ENCODE data around the gene RNF4. TPM values are rescaled to one million over a fixed set of nuclear protein-coding genes. Genes with fewer than 3 reads are reported as not detected.

RNF4 gene
- total RNA-seq, 2 experiments from 2014 or later: 69.2 to 73.1 TPM

DNA sequence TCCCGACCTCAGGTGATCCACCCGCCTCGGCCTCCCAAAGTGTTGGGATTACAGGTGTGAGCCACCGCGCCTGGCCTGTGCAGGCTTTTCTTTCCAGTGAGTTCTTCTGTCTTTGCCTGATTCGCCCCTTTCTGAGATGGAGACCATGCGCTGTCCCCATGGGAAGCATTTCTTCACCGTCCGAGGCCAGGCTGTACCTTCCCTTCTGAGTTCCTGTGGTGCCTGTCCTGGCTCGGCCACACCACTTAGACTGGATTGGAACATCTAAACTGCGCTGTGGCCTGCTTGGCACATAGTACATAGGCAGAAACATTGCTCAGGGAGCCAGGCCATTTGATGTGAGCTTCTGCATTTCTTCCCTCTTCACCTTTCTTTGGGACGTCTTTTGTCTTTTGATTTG lies 91.3 kb downstream of the RNF4 start:
- CTCF ChIA-PET: no interaction called here
- DNase-seq: no peak
- no peaks in the 10 kb centered on the region for H3K9me3 Mint-ChIP-seq
- no peak overlapping the region for H3K27ac Mint-ChIP-seq
- H3K4me3 Mint-ChIP-seq: no peak overlapping the region
- peaks cover 10% of the 10 kb centered on the region for H3K36me3 Mint-ChIP-seq (ENCODE audit: low read depth)
- intact Hi-C loops (cut with micrococcal nuclease): no loop called here
- H3K4me1 Mint-ChIP-seq (ENCODE audit: low read depth): peaks cover 35% of the 10 kb centered on the region
- H3K27me3 Mint-ChIP-seq (ENCODE audit: low read depth): no peaks in the 10 kb centered on the region

Other genes starting within 250 kb of the RNF4 start
- 10 to 100 TPM; 18.0 to 18.1 TPM for gene HAUS3, start 227.0 kb upstream of the RNF4 start, total RNA-seq
- gene POLN, start 227.0 kb upstream of the RNF4 start, total RNA-seq: 1 to 10 TPM in 1 of 2 experiments, under 1 TPM in 1; 0.91 to 1.3 TPM
- gene MXD4, start 207.0 kb upstream of the RNF4 start, total RNA-seq: 1 to 10 TPM; 2.3 to 2.7 TPM
- 1 to 10 TPM; 5.3 to 6.2 TPM for gene ZFYVE28, start 50.5 kb upstream of the RNF4 start, total RNA-seq
- gene CFAP99, start 50.2 kb upstream of the RNF4 start, total RNA-seq: not detected
- gene FAM193A, start 67.5 kb downstream of the RNF4 start, total RNA-seq: 10 to 100 TPM; 20.1 to 20.4 TPM